Measurements from ENCODE around the gene LHX6. TPM values are rescaled to one million over a fixed set of nuclear protein-coding genes. Genes with fewer than 3 reads are reported as not detected.

Gene LHX6
- total and polyA plus RNA-seq, 2 donors (not counting 1 experiment from before 2014, with no cell fraction given), result 0.09 TPM; not detected in 1

DNA sequence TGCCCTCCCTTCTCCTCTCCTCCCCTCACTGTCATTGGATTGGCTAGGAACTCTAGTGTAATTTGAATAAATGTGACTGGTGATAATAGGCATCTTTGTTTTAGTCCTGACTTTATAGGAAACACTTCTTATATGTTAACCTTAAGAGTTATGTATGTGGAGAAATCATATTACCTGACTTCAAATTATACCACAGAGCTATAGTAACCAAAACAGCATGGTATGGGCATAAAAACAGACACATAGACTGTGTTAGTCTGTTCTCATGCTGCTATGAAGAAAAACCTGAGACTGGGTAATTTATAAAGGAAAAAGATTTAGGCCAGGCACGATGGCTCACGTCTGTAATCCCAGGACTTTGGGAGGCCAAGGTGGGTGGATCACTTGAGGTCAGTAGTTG, 45.3 kb upstream of the LHX6 start:
- no peak for DNase-seq (ENCODE audit: low read depth in 2 of 2)
- no peak overlapping the region for H3K27ac ChIP-seq (ENCODE audit: insufficient read depth, low read length)
- no peaks in the 10 kb centered on the region for H3K9me3 ChIP-seq (ENCODE audit: control insufficient read depth, insufficient read depth, low read depth, low read length)
- H3K27me3 ChIP-seq (ENCODE audit: control insufficient read depth, insufficient read depth, low read length), result no peaks in the 10 kb centered on the region
- no peaks in the 10 kb centered on the region for H3K36me3 ChIP-seq (ENCODE audit: control insufficient read depth, insufficient read depth, low read length)
- H3K4me1 ChIP-seq (ENCODE audit: control insufficient read depth, extremely low read depth, insufficient read depth, low read length), result no peaks in the 10 kb centered on the region
- H3K79me2 ChIP-seq (ENCODE audit: control insufficient read depth, insufficient read depth, low read length), result peaks cover 8% of the 10 kb centered on the region
- no peak for TF ChIP-seq CTCF (conservative IDR thresholded peaks at IDR 0.05 in 1 of 2, IDR thresholded peaks at IDR 0.05 in 1 of 2; ENCODE audit: low read depth in 1 of 2, low read length in 2 of 2)
- no peak for TF ChIP-seq EZH2 (IDR thresholded peaks at IDR 0.05; ENCODE audit: low read length, missing control alignments)
- H4K20me1 ChIP-seq (ENCODE audit: control insufficient read depth, extremely low read depth, insufficient read depth, low read length), result no peaks in the 10 kb centered on the region
- no peak overlapping the region for H2AFZ ChIP-seq (ENCODE audit: low read length)
- H3K4me2 ChIP-seq (ENCODE audit: extremely low read depth, insufficient read depth, low read length), result no peak overlapping the region
- H3K4me3 ChIP-seq (replicated peaks in 1 of 4; ENCODE audit: control extremely low read depth in 1 of 4, insufficient read depth in 1 of 4, low read depth in 3 of 4, low read length in 4 of 4), result no peak overlapping the region
- no peak overlapping the region for H3K9ac ChIP-seq (ENCODE audit: insufficient read depth, low read length)

- no peak for DNase-seq (ENCODE audit: low read depth in 2 of 2)
- Histone ChIP-seq H3K4me3 (replicated peaks in 1 of 4; ENCODE audit: control extremely low read depth in 1 of 4, insufficient read depth in 1 of 4, low read depth in 3 of 4, low read length in 4 of 4) (no peak overlapping the region), H3K9me3 (ENCODE audit: control insufficient read depth, insufficient read depth, low read depth, low read length) (no peaks in the 10 kb centered on the region), H3K27me3 (ENCODE audit: control insufficient read depth, insufficient read depth, low read length) (no peaks in the 10 kb centered on the region), H3K27ac (ENCODE audit: insufficient read depth, low read length) (no peak overlapping the region), H3K4me2 (ENCODE audit: extremely low read depth, insufficient read depth, low read length) (no peak overlapping the region), H3K4me1 (ENCODE audit: control insufficient read depth, extremely low read depth, insufficient read depth, low read length) (peaks cover 6% of the 10 kb centered on the region), H2AFZ (ENCODE audit: low read length) (no peak overlapping the region), H3K79me2 (ENCODE audit: control insufficient read depth, insufficient read depth, low read length) (peaks cover 29% of the 10 kb centered on the region), H3K36me3 (ENCODE audit: control insufficient read depth, insufficient read depth, low read length) (no peaks in the 10 kb centered on the region), H4K20me1 (ENCODE audit: control insufficient read depth, extremely low read depth, insufficient read depth, low read length) (no peaks in the 10 kb centered on the region), H3K9ac (ENCODE audit: insufficient read depth, low read length) (no peak overlapping the region)
- no peak for TF ChIP-seq CTCF (conservative IDR thresholded peaks at IDR 0.05 in 1 of 2, IDR thresholded peaks at IDR 0.05 in 1 of 2; ENCODE audit: low read depth in 1 of 2, low read length in 2 of 2)
- no peak for TF ChIP-seq EZH2 (IDR thresholded peaks at IDR 0.05; ENCODE audit: low read length, missing control alignments)
These were observed 39.5 kb upstream of the LHX6 start for GRCh38 chr9:122268041-122268814.

DNA sequence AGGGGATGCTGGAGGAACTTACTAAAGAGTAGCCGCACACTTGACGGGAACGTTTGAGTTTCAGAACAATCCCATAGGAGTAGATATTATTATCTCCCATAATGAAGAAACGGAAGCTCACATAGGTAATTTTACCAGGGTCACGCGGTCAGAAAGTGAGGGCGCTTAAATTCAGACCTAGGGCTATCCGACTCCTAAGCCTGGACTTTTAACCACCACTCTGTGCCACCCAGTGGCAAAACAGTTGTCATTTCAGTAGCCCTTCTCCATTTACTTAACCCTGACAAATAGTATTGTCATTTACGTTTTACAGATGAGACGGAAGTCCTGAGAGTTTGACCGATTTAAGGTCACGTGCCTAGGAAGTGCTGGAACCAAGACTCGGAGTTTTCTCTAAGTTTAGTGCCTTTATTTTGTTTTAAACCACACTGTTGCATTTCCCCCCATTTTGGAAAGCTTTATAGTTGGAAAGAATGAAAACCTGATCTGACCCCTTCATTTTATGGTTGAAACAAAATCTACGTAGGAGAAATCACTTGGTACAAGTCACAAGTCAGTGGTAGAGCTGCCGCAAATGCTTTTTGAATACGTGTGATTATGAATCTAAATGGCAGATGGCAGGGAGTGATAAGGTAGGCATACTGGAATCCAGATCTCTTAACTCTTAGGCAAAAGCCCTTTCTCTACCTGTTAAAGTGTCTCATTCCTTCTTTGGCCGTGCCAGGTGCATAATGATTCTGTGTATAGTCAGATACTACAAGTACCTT, 36.6 kb upstream of the LHX6 start:
- Histone ChIP-seq H3K27ac (ENCODE audit: insufficient read depth, low read length) (peak overlapping the region; percentile 85), H3K9ac (ENCODE audit: insufficient read depth, low read length) (peak overlapping the region; percentile 91), H3K4me2 (ENCODE audit: extremely low read depth, insufficient read depth, low read length) (peak overlapping the region; percentile 96), H2AFZ (ENCODE audit: low read length) (peak overlapping the region; percentile 42), H4K20me1 (ENCODE audit: control insufficient read depth, extremely low read depth, insufficient read depth, low read length) (no peaks in the 10 kb centered on the region), H3K4me3 (replicated peaks in 1 of 4; ENCODE audit: control extremely low read depth in 1 of 4, insufficient read depth in 1 of 4, low read depth in 3 of 4, low read length in 4 of 4) (peak overlapping the region; percentile 86 to 96 (median 88)), H3K36me3 (ENCODE audit: control insufficient read depth, insufficient read depth, low read length) (peaks cover 2% of the 10 kb centered on the region), H3K79me2 (ENCODE audit: control insufficient read depth, insufficient read depth, low read length) (peaks cover 39% of the 10 kb centered on the region), H3K9me3 (ENCODE audit: control insufficient read depth, insufficient read depth, low read depth, low read length) (no peaks in the 10 kb centered on the region), H3K4me1 (ENCODE audit: control insufficient read depth, extremely low read depth, insufficient read depth, low read length) (peaks cover 8% of the 10 kb centered on the region), H3K27me3 (ENCODE audit: control insufficient read depth, insufficient read depth, low read length) (no peaks in the 10 kb centered on the region)
- DNase-seq (ENCODE audit: low read depth in 2 of 2), result peak; percentile 9 to 33
- TF ChIP-seq EZH2 (IDR thresholded peaks at IDR 0.05; ENCODE audit: low read length, missing control alignments) (no peak), CTCF (conservative IDR thresholded peaks at IDR 0.05 in 1 of 2, IDR thresholded peaks at IDR 0.05 in 1 of 2; ENCODE audit: low read depth in 1 of 2, low read length in 2 of 2) (no peak)

Data from fibroblast of lung (primary cell).